NT2/D1 (cell line): ENCODE data around the gene TRAK1.

Experiments used
- SUZ12 ChIP-seq: IDR thresholded peaks from 2 replicates; pipeline ENCODE4 v1.6.1; 2011; ENCODE audit not compliant: insufficient read length, insufficient read depth; ENCODE audit errors: extremely low read depth
- ZNF274 ChIP-seq: IDR thresholded peaks from 2 replicates; pipeline ENCODE4 v1.6.1; 2011; ENCODE audit warnings: mild to moderate bottlenecking, low read depth, low read length

GRCh38 chr3:42182555-42182954, 91.4 kb downstream of the TRAK1 start:
- TF ChIP-seq ZNF274 (no peak), SUZ12 (no peak)
